ENCODE measurements around the gene VWA3A. TPM values are rescaled to one million over a fixed set of nuclear protein-coding genes. Genes with fewer than 3 reads are reported as not detected.

The VWA3A gene
- total and polyA plus RNA-seq, 2 of the 8 experiments (the other 6 are each of a cell fraction or from before 2014, with no cell fraction given) = 0.05 TPM; not detected in 1

DNA sequence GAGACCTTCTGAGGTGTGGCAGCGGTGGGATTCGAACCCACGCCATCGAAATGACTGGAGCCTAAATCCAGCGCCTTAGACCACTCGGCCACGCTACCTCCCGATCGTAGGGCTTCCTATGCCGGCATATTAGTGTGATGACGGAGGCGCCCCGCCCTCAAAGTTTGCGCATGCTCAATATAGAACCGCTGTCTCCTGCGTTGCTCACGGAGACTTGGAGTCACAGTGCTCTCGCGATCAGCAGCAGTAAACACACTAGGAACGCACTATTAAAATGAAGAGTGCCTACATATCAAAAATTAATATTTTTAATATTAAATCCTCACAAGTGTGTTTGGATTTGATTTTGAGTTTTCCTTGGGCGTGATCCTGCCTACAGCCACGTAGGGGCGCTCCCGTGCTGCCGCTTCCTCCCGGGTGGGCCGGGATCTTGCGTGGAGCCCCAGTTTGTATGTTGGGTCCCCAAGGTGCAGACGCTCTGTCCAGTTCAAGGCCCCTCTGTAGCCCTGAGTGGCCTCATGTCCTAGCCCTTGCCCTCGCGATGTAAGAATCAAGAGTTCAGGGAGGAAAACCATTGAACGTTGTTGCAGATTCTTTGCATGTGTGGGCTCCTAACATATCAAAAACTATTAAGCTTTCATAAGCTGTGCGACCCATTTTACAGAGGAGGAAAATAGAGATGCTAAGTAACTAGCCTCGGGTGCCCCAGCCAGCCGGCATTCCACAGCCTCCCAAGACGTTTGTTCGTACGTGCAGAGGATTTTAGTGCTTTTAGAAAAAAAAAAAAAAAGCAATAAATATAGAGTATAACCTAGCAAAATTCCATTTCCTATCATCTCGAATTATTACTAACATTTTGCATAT lies 103.6 kb downstream of the VWA3A start:
- H2AK5ac ChIP-seq (ENCODE audit: low read depth, low read length) = no peak overlapping the region
- H3K4ac ChIP-seq (replicated peaks; ENCODE audit: insufficient read length, low read depth, low read length) = peak overlapping the region; percentile 87
- H2BK12ac ChIP-seq (ENCODE audit: low read depth, low read length) = 0 out of 2 replicates have a peak overlapping the region, but pooled peaks have one; percentile 63
- no peak overlapping the region for H3K56ac ChIP-seq (replicated peaks; ENCODE audit: insufficient read length, low read depth, low read length)
- H3K4me1 ChIP-seq (replicated peaks in 1 of 4; ENCODE audit: control insufficient read depth in 3 of 4, insufficient read depth in 4 of 4, low read length in 3 of 4) = peaks cover 0 to 3% (median 0%) of the 10 kb centered on the region in 4 experiments; a peak in 3 of 7 replicates
- no peak overlapping the region for H4K5ac ChIP-seq (ENCODE audit: insufficient read length, low read depth, low read length)
- no peak overlapping the region for H2BK120ac ChIP-seq (replicated peaks; ENCODE audit: low read depth, low read length)
- H3K18ac ChIP-seq (ENCODE audit: extremely low read depth, low read length) = no peak overlapping the region; the same call in 1 of the 2 replicates
- H2BK15ac ChIP-seq (ENCODE audit: low read length) = no peak overlapping the region
- H2BK20ac ChIP-seq (ENCODE audit: low read length) = 0 out of 2 replicates have a peak overlapping the region, but pooled peaks have one; percentile 86
- peak; percentile 90 to 98 for DNase-seq (ENCODE audit: low read depth in 1 of 2, low spot score in 2 of 2)
- H3K23me2 ChIP-seq (ENCODE audit: low read depth, low read length) = peaks cover 2% of the 10 kb centered on the region
- H4K8ac ChIP-seq (ENCODE audit: extremely low read depth, insufficient read depth, low read length) = no peak overlapping the region
- H3K9me3 ChIP-seq (ENCODE audit: insufficient read depth in 2 of 2, low read depth in 1 of 2, low read length in 1 of 2) = no peaks in the 10 kb centered on the region
- H3K14ac ChIP-seq (ENCODE audit: insufficient read length) = no peak overlapping the region
- WGBS, 2 experiments (ENCODE audit: extremely low coverage in 1 of 2, insufficient coverage in 1 of 2, insufficient read length in 1 of 2, insufficient replicate concordance in 2 of 2, low coverage in 1 of 2, low lambda C conversion rate in 2 of 2, missing lambda C conversion rate in 1 of 2) = 12% methylated on average over 39 of the region's 39 CpGs; no CpG with 5 or more reads in 1 of the 2 experiments
- peak overlapping the region; percentile 88 for H2AFZ ChIP-seq (ENCODE audit: low read length)
- H3K27ac ChIP-seq (ENCODE audit: low read depth, low read length) = no peak overlapping the region
- peak overlapping the region; percentile 42 to 92 (median 78) for H3K4me3 ChIP-seq (ENCODE audit: extremely low read depth in 1 of 4, insufficient read depth in 2 of 4, low read depth in 3 of 4, low read length in 4 of 4)
- peak overlapping the region; percentile 64 for H4K91ac ChIP-seq (replicated peaks; ENCODE audit: insufficient read length, low read length)
- peak overlapping the region; percentile 16 to 76 for H3K4me2 ChIP-seq (ENCODE audit: insufficient read depth in 1 of 2, low read depth in 2 of 2, low read length in 2 of 2)
- H3K9ac ChIP-seq (replicated peaks in 1 of 4; ENCODE audit: extremely low read depth in 1 of 4, low read depth in 3 of 4, low read length in 3 of 4) = peak overlapping the region in 2 of 4 experiments; percentile 31 to 35; a peak in 3 of 7 replicates
- no peak overlapping the region for H2BK5ac ChIP-seq (ENCODE audit: low read depth, low read length)
- no peak for FAIRE-seq
- no peaks in the 10 kb centered on the region for H3K36me3 ChIP-seq (ENCODE audit: control insufficient read depth in 2 of 4, insufficient read depth in 4 of 4, low read length in 3 of 4)
- H4K20me1 ChIP-seq (replicated peaks in 1 of 2; ENCODE audit: control insufficient read depth in 1 of 2, insufficient read depth in 2 of 2, low read length in 2 of 2) = no peaks in the 10 kb centered on the region
- ChIA-PET CTCF (ENCODE audit: partially characterized antibody) (interaction anchor here (0.7 to 2.6 kb wide), 12 partner anchors 10 to 187 kb away, joined by 3 to 13 read pairs (median 4); partner anchors contain the start of genes EEF2K and POLR3E), POLR2A (ENCODE audit: partially characterized antibody) (interaction anchor here (0.6 to 1.8 kb wide), 5 partner anchors 10 to 102 kb away, joined by 3 to 6 read pairs (median 4); partner anchors contain the start of genes EEF2K and POLR3E)
- H3K79me2 ChIP-seq (ENCODE audit: control insufficient read depth in 1 of 2, insufficient read depth in 2 of 2, low read length in 2 of 2) = no peaks in the 10 kb centered on the region
- no peak overlapping the region for H3K23ac ChIP-seq (ENCODE audit: insufficient read length)
- no peaks in the 10 kb centered on the region for H3K27me3 ChIP-seq (replicated peaks in 1 of 4; ENCODE audit: control insufficient read depth in 3 of 4, extremely low read depth in 1 of 4, insufficient read depth in 3 of 4, low read length in 3 of 4)
- no peaks in the 10 kb centered on the region for H3K79me1 ChIP-seq (ENCODE audit: low read depth, low read length)
- TF ChIP-seq HDAC2 (IDR thresholded peaks at IDR 0.05; ENCODE audit: borderline replicate concordance in 1 of 2, low read depth in 2 of 2, low read length in 2 of 2) = peak; percentile 91 to 98; a peak in 3 of 4 replicates
- peak; percentile 91; the same call in 1 of the 2 replicates for TF ChIP-seq MAFK (IDR thresholded peaks at IDR 0.05; ENCODE audit: low read depth, low read length)
- TF ChIP-seq CEBPB (IDR thresholded peaks at IDR 0.05; ENCODE audit: low read depth, low read length) = peak; percentile 75
- no peak for TF ChIP-seq SIX5 (IDR thresholded peaks at IDR 0.05; ENCODE audit: low read depth, low read length)
- peak; percentile 4; the same call in 1 of the 2 replicates for TF ChIP-seq BRCA1 (IDR thresholded peaks at IDR 0.05; ENCODE audit: low read depth, low read length)
- TF ChIP-seq BACH1 (IDR thresholded peaks at IDR 0.05; ENCODE audit: low read length) = peak; percentile 79
- TF ChIP-seq KDM1A (IDR thresholded peaks at IDR 0.05; ENCODE audit: borderline replicate concordance, low read length) = peak; percentile 94
- TF ChIP-seq CREB1 (IDR thresholded peaks at IDR 0.05) = peak; percentile 52; the same call in 1 of the 2 replicates
- TF ChIP-seq RBBP5 (IDR thresholded peaks at IDR 0.05; ENCODE audit: borderline replicate concordance, low read depth, low read length) = peak; percentile 77; the same call in 1 of the 2 replicates

Data from H1 (cell line).